Chondrocyte (in vitro differentiated cells): Measurements from ENCODE around the gene INHA. TPM values are rescaled to one million over a fixed set of nuclear protein-coding genes. Genes with fewer than 3 reads are reported as not detected.

Source experiments
- DNase-seq: peaks from one replicate; pipeline ENCODE4 v3.0.0; 2021; ENCODE audit warnings: mixed read lengths, low spot score
- H3K27ac Mint-ChIP-seq: one replicate; pipeline ENCODE4 v1.8.0; 2021; ENCODE audit warnings: mild to moderate bottlenecking, moderate library complexity, mixed read lengths; ENCODE audit not compliant: unreplicated experiment
- H3K27me3 Mint-ChIP-seq: 2 replicates; pipeline ENCODE4 v1.8.0; 2021; ENCODE audit warnings: low read depth, mixed read lengths
- H3K36me3 Mint-ChIP-seq: 2 replicates; pipeline ENCODE4 v1.8.0; 2021; ENCODE audit warnings: low read depth, mixed read lengths
- H3K4me1 Mint-ChIP-seq: 2 replicates; pipeline ENCODE4 v1.8.0; 2021; ENCODE audit warnings: low read depth, mild to moderate bottlenecking, mixed read lengths
- H3K4me3 Mint-ChIP-seq: one replicate; pipeline ENCODE4 v1.8.0; 2021; ENCODE audit warnings: mild to moderate bottlenecking, moderate library complexity, mixed read lengths; ENCODE audit not compliant: unreplicated experiment
- H3K9me3 Mint-ChIP-seq: 2 replicates; pipeline ENCODE4 v1.8.0; 2021; ENCODE audit warnings: low read depth, mixed read lengths
- total RNA-seq: library from RNA; stranded (reverse); gene quantifications from 3 replicates; pipeline ENCODE4 v1.2.1, GENCODE V29; 2021
- TF ChIP-seq, protein P1 (sequence below): fragments of 200-600 bp; sonication (generic); IDR thresholded peaks from 2 replicates; pipeline ENCODE4 v1.5.0; 2021; ENCODE audit warnings: antibody characterized with exemption, mild to moderate bottlenecking, moderate library complexity

The INHA gene
- total RNA-seq, 1 donor from 2014 or later, result 1.0 TPM

DNA sequence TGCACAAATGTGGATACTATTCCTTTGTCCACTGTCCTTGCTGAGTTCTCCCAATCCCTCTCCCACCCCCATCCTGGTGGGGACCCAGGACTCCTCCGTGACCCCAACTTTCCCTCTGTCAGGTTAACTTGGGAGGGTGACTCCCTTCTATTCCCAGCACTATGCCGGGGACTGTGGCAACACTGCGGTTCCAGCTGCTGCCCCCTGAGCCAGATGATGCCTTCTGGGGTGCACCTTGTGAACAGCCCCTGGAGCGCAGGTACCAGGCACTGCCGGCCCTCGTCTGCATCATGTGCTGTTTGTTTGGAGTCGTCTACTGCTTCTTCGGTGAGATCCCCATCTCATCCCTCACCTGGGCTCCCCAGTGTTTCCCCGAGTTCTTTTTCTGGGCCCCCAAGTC lies 27.5 kb upstream of the INHA start:
- Mint-ChIP-seq H3K4me1 (peaks cover 27% of the 10 kb centered on the region), H3K27ac (peak overlapping the region; percentile 84), H3K27me3 (no peaks in the 10 kb centered on the region), H3K9me3 (no peaks in the 10 kb centered on the region), H3K36me3 (peaks cover 17% of the 10 kb centered on the region), H3K4me3 (peak overlapping the region; percentile 91)
- TF ChIP-seq, protein P1, sequence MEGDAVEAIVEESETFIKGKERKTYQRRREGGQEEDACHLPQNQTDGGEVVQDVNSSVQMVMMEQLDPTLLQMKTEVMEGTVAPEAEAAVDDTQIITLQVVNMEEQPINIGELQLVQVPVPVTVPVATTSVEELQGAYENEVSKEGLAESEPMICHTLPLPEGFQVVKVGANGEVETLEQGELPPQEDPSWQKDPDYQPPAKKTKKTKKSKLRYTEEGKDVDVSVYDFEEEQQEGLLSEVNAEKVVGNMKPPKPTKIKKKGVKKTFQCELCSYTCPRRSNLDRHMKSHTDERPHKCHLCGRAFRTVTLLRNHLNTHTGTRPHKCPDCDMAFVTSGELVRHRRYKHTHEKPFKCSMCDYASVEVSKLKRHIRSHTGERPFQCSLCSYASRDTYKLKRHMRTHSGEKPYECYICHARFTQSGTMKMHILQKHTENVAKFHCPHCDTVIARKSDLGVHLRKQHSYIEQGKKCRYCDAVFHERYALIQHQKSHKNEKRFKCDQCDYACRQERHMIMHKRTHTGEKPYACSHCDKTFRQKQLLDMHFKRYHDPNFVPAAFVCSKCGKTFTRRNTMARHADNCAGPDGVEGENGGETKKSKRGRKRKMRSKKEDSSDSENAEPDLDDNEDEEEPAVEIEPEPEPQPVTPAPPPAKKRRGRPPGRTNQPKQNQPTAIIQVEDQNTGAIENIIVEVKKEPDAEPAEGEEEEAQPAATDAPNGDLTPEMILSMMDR, result no peak
- DNase-seq, result no peak

DNA sequence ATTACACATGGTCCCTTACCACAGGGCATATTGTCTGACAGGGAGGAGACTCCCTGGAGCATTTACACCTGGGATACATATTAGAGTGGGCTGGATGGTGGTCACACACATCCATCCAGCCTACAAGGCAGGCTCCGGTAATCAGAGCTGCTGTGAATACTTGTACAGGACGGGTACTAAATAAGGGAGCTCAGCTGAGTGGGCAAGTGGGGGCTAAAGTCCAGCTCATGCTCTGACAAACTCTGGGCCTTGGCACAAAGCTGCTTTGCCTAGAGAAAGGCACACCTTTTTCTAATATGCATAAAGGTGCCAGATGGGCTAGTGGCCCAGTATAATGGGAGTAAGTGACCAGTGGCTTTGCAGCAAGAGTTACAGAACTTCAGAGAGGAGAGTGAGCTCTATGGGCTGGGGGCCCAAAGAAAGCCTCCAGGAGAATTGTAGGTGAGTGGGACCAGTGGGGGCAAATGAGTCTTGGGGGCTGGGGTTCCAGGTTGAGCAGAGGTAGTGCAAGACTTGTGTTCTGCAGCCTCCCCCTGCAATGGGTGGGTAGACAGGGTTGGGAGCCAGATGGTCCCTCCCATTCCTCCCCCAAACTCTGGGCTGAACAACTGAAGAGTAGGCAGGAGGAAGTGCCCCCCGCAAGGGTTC lies 26.7 kb upstream of the INHA start:
- peaks cover 27% of the 10 kb centered on the region for H3K4me1 Mint-ChIP-seq
- no peaks in the 10 kb centered on the region for H3K27me3 Mint-ChIP-seq
- no peak for DNase-seq
- H3K4me3 Mint-ChIP-seq, result no peak overlapping the region
- no peak overlapping the region for H3K27ac Mint-ChIP-seq
- no peaks in the 10 kb centered on the region for H3K9me3 Mint-ChIP-seq
- TF ChIP-seq, protein P1, result no peak
- peaks cover 17% of the 10 kb centered on the region for H3K36me3 Mint-ChIP-seq

DNA sequence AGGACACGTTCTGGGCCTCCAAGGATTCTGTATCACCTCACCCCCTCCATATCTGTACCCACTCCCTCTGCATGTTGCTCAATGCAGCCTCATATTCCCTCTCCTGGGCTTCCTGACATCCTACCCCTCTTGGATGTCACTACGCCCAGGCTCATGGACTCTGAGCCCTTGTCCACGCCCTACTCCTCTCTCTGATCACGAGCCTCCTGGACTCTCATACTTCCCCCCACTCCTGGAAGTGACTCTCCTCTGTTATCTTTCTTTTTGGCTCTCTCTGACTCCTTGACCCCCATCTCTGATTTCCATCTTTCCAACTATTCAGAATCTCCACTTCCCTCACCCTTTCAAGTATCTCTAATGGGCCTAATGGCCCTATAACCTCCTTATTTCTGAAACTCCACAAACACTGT lies 26.2 kb upstream of the INHA start:
- no peak for DNase-seq
- Mint-ChIP-seq H3K27me3 (no peaks in the 10 kb centered on the region), H3K36me3 (peaks cover 17% of the 10 kb centered on the region), H3K4me3 (no peak overlapping the region), H3K27ac (no peak overlapping the region), H3K4me1 (peaks cover 29% of the 10 kb centered on the region), H3K9me3 (no peaks in the 10 kb centered on the region)
- TF ChIP-seq, protein P1, result no peak

DNA sequence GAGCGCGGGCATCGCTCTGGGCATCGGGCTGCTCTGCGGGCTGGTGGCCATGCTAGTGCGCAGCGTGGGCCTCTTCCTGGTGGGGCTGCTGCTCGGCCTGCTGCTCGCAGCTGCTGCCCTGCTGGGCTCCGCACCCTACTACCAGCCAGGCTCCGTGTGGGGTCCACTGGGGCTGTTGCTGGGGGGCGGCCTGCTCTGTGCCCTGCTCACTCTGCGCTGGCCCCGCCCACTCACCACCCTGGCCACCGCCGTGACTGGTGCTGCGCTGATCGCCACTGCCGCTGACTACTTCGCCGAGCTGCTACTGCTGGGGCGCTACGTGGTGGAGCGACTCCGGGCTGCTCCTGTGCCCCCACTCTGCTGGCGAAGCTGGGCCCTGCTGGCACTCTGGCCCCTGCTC lies 24.5 kb upstream of the INHA start:
- H3K27me3 Mint-ChIP-seq, result no peaks in the 10 kb centered on the region
- H3K27ac Mint-ChIP-seq, result no peak overlapping the region
- no peak overlapping the region for H3K4me3 Mint-ChIP-seq
- TF ChIP-seq, protein P1, result no peak
- peaks cover 11% of the 10 kb centered on the region for H3K36me3 Mint-ChIP-seq
- H3K9me3 Mint-ChIP-seq, result no peaks in the 10 kb centered on the region
- peaks cover 21% of the 10 kb centered on the region for H3K4me1 Mint-ChIP-seq
- peak; percentile 92 for DNase-seq

DNA sequence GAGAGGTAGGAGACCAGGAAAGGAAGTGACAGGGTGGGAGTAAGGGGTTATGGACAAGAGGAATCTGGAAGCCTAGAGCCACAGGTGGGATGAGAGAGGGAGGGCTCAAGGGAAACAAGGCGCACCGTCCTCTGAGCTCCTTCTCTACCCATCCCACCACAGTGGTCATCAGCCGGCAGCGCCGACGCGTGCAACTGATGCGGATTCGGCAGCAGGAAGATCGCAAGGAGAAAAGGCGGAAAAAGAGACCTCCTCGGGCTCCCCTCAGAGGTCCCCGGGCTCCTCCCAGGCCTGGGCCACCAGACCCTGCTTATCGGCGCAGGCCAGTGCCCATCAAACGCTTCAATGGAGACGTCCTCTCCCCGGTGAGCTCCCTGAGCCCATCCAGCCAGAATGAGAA lies 23.1 kb upstream of the INHA start:
- no peak overlapping the region for H3K4me3 Mint-ChIP-seq
- peaks cover 24% of the 10 kb centered on the region for H3K4me1 Mint-ChIP-seq
- TF ChIP-seq, protein P1, result no peak
- DNase-seq, result no peak
- no peaks in the 10 kb centered on the region for H3K9me3 Mint-ChIP-seq
- H3K27ac Mint-ChIP-seq, result no peak overlapping the region
- H3K36me3 Mint-ChIP-seq, result peaks cover 11% of the 10 kb centered on the region
- H3K27me3 Mint-ChIP-seq, result no peaks in the 10 kb centered on the region
